NCI-H146 treated with DMSO at 0.1 percent for 48 hours (cell line): ENCODE data around the gene FUT7.
"Not testable (repeated sequence)": the region's sequence is repeated elsewhere in the genome, so short reads cannot be mapped to it uniquely, and the experiment has no call there.

ENCODE experiments used
- DNase-seq: peaks from one replicate; lab custom pipeline; 2025; ENCODE audit not compliant: unreplicated experiment; lab: John Stamatoyannopoulos, UW

Gene FUT7

GRCh38 chr9:137006116-137007003, 25.5 kb downstream of the FUT7 start:
- no peak for DNase-seq

- DNase-seq = not testable (repeated sequence)
Measured at GRCh38 chr9:137004285-137004684, 27.6 kb downstream of the FUT7 start.

GRCh38 chr9:137002646-137003041, 29.2 kb downstream of the FUT7 start:
- no peak for DNase-seq

- DNase-seq = no peak
Measured at GRCh38 chr9:137001857-137002645, 29.8 kb downstream of the FUT7 start.

GRCh38 chr9:137000177-137000930, 31.5 kb downstream of the FUT7 start:
- DNase-seq = no peak

- DNase-seq = no peak
Measured at GRCh38 chr9:136997830-136998234, 34.1 kb downstream of the FUT7 start.

GRCh38 chr9:136997371-136997770, 34.5 kb downstream of the FUT7 start:
- no peak for DNase-seq

- no peak for DNase-seq
Measured at GRCh38 chr9:136996361-136997292, 35.3 kb downstream of the FUT7 start, which contains the start of gene CLIC3. Gene CLIC3, minus strand, starts transcription at chr9:136996568. Its CDS starts 25 bp downstream, at chr9:136996543.

- no peak for DNase-seq
Measured at GRCh38 chr9:136995772-136996311, 36.0 kb downstream of the FUT7 start.

GRCh38 chr9:136995362-136995761, 36.5 kb downstream of the FUT7 start:
- DNase-seq = no peak

GRCh38 chr9:136994888-136995230, 37.0 kb downstream of the FUT7 start:
- no peak for DNase-seq

- no peak for DNase-seq
Measured at GRCh38 chr9:136994180-136994887, 37.6 kb downstream of the FUT7 start.

GRCh38 chr9:136992819-136993369, 39.0 kb downstream of the FUT7 start:
- DNase-seq = no peak

GRCh38 chr9:136991993-136992818, 39.7 kb downstream of the FUT7 start, which contains the start of gene PAXX:
Gene PAXX, plus strand, starts transcription at chr9:136992422. Its CDS starts 22 bp downstream, at chr9:136992444.
- no peak for DNase-seq

- DNase-seq = peak; percentile 69
Measured at GRCh38 chr9:136990242-136990911, 41.5 kb downstream of the FUT7 start.

GRCh38 chr9:136988872-136989271, 43.0 kb downstream of the FUT7 start:
- DNase-seq = no peak

GRCh38 chr9:136985853-136986252, 46.0 kb downstream of the FUT7 start:
- no peak for DNase-seq
